ENCODE results near the gene SLC44A4.
A peak's percentile ranks its signal among the peaks of the same experiment; 100 is the strongest.

SLC44A4 gene

DNA sequence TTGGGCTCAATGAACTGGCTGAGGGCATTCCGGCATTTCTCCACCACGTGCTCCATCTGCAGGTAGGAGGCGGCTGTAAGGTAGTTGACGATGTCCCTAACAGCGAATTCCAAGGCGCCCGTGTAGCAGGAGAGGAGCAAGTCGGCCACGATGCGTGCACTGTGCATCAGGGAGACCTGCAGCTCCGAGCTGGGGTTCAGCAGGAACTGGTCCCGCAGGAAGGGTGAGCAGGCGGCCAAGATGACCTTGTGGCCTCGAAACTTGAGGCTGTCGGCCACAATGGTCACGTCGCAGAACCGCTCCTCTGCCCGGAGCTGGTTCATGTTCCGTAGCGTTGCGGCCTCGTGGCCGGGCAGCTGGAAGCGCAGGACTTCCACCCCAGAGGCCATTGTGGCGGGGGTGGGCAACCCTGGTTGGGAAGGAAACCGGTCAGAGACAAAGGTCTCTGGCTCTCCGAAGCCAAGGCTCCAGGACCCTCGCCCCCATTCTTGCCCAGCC lies 22.2 kb upstream of the SLC44A4 start:
- H3K36me3 ChIP-seq (ENCODE audit: low read depth): peaks cover 1% of the 10 kb centered on the region; the same call in 1 of the 2 replicates
- H3K27me3 ChIP-seq (ENCODE audit: insufficient read depth, poor library complexity, severe bottlenecking): no peaks in the 10 kb centered on the region
- H3K4me3 ChIP-seq (ENCODE audit: severe bottlenecking): peak overlapping the region; percentile 36
- TF ChIP-seq, protein P1, sequence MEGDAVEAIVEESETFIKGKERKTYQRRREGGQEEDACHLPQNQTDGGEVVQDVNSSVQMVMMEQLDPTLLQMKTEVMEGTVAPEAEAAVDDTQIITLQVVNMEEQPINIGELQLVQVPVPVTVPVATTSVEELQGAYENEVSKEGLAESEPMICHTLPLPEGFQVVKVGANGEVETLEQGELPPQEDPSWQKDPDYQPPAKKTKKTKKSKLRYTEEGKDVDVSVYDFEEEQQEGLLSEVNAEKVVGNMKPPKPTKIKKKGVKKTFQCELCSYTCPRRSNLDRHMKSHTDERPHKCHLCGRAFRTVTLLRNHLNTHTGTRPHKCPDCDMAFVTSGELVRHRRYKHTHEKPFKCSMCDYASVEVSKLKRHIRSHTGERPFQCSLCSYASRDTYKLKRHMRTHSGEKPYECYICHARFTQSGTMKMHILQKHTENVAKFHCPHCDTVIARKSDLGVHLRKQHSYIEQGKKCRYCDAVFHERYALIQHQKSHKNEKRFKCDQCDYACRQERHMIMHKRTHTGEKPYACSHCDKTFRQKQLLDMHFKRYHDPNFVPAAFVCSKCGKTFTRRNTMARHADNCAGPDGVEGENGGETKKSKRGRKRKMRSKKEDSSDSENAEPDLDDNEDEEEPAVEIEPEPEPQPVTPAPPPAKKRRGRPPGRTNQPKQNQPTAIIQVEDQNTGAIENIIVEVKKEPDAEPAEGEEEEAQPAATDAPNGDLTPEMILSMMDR (IDR thresholded peaks at IDR 0.05; ENCODE audit: poor library complexity, severe bottlenecking): no peak
- ATAC-seq (ENCODE audit: low read depth) (no peak), DNase-seq (ENCODE audit: low spot score) (no peak)
- H3K27ac ChIP-seq (ENCODE audit: poor library complexity, severe bottlenecking): peak overlapping the region; percentile 68
- peaks cover 4% of the 10 kb centered on the region for H3K4me1 ChIP-seq (ENCODE audit: insufficient read depth, poor library complexity, severe bottlenecking)
- H3K9me3 ChIP-seq (ENCODE audit: severe bottlenecking): no peaks in the 10 kb centered on the region

DNA sequence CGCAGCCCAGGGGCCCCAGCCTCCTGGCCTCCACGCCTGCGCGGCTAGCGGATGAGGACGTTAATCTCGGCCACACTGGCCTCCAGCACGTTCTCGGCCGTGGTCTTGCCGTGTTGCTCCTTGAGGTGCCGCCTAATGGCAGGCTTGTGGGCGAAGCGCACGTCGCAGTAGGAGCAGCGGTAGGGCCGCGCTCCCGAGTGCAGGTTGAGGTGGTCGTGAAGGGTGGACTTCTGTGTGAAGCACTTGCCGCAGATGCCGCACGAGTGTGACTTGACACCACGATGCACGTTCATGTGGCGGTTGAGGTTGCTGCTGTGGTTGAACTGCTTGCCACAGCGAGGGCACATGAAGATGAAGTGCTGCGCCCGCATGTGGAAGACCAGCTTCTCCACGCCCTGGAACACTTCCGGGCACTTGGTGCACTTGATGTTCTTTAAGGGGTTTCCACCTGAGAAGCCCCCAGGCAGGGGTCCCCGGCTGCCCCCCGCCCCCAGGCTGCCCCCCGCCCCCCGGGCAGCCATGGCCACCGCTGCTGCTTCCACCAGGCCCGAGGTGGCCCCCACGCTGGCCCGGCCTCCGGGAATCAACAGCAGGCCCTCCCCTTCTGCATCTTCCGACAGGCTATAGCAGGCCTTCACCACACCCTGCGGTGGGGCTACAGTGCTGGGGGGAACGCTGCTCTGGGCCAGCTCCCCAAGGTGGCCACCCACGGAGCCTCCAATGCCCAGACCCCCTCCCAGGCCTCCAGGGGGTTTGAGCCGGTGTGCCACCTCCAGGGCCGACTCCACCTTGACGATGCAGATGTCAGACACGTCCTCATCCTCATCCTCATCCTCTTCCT lies 21.3 kb upstream of the SLC44A4 start:
- H3K36me3 ChIP-seq (ENCODE audit: low read depth): peaks cover 10% of the 10 kb centered on the region
- H3K4me3 ChIP-seq (ENCODE audit: severe bottlenecking): no peak overlapping the region
- H3K9me3 ChIP-seq (ENCODE audit: severe bottlenecking): no peaks in the 10 kb centered on the region
- no peaks in the 10 kb centered on the region for H3K27me3 ChIP-seq (ENCODE audit: insufficient read depth, poor library complexity, severe bottlenecking)
- TF ChIP-seq, protein P1 (IDR thresholded peaks at IDR 0.05; ENCODE audit: poor library complexity, severe bottlenecking): no peak
- H3K27ac ChIP-seq (ENCODE audit: poor library complexity, severe bottlenecking): no peak overlapping the region
- H3K4me1 ChIP-seq (ENCODE audit: insufficient read depth, poor library complexity, severe bottlenecking): peaks cover 4% of the 10 kb centered on the region
- no peak for DNase-seq (ENCODE audit: low spot score)
- ATAC-seq (ENCODE audit: low read depth): no peak

- H3K9me3 ChIP-seq (ENCODE audit: severe bottlenecking): no peaks in the 10 kb centered on the region
- peaks cover 4% of the 10 kb centered on the region for H3K4me1 ChIP-seq (ENCODE audit: insufficient read depth, poor library complexity, severe bottlenecking)
- TF ChIP-seq, protein P1 (IDR thresholded peaks at IDR 0.05; ENCODE audit: poor library complexity, severe bottlenecking): no peak
- no peak overlapping the region for H3K27ac ChIP-seq (ENCODE audit: poor library complexity, severe bottlenecking)
- H3K36me3 ChIP-seq (ENCODE audit: low read depth): peaks cover 19% of the 10 kb centered on the region
- H3K27me3 ChIP-seq (ENCODE audit: insufficient read depth, poor library complexity, severe bottlenecking): no peaks in the 10 kb centered on the region
- ATAC-seq (ENCODE audit: low read depth) (no peak), DNase-seq (ENCODE audit: low spot score) (no peak)
- no peak overlapping the region for H3K4me3 ChIP-seq (ENCODE audit: severe bottlenecking)
Measured at GRCh38 chr6:31899215-31899614, 20.4 kb upstream of the SLC44A4 start.

DNA sequence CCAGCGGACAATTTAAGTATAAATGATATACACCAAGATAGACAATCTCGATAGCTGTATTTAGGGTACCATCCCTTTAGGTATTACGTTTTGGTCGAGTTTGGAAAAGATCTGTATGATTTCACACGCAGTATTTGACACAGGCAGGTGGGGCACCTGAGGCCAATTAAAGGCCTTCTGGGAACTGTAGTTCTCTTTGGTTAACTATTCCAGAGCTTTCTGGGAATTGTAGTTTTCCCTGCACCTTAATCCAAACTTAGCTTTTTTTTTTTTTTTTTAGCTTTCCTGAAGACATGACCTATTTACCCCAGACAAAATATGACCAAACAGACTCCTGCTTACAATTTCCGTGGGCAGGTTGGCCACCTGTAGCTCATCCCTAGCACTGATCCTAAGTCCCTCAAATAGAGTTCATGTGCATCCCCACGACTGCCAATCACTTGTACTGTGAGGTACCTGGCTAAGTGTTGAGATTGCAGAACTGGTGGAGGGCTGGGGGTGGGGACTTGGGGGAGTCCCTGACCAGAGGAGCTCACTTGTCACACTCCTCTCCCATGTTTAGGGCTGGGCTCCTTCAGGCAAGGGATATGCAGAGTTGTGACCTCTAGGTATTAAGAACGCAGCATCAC lies 19.7 kb upstream of the SLC44A4 start:
- ATAC-seq (ENCODE audit: low read depth) (peak; percentile 43), DNase-seq (ENCODE audit: low spot score) (no peak)
- no peaks in the 10 kb centered on the region for H3K9me3 ChIP-seq (ENCODE audit: severe bottlenecking)
- TF ChIP-seq, protein P1 (IDR thresholded peaks at IDR 0.05; ENCODE audit: poor library complexity, severe bottlenecking): no peak
- no peaks in the 10 kb centered on the region for H3K27me3 ChIP-seq (ENCODE audit: insufficient read depth, poor library complexity, severe bottlenecking)
- peaks cover 4% of the 10 kb centered on the region for H3K4me1 ChIP-seq (ENCODE audit: insufficient read depth, poor library complexity, severe bottlenecking)
- H3K27ac ChIP-seq (ENCODE audit: poor library complexity, severe bottlenecking): peak overlapping the region; percentile 58
- peaks cover 23% of the 10 kb centered on the region for H3K36me3 ChIP-seq (ENCODE audit: low read depth)
- H3K4me3 ChIP-seq (ENCODE audit: severe bottlenecking): peak overlapping the region; percentile 67

Measured in RWPE2 (cell line).